ENCODE measurements around the gene NOC4L.
"Not testable (repeated sequence)": the region's sequence is repeated elsewhere in the genome, so short reads cannot be mapped to it uniquely, and the experiment has no call there.

NOC4L gene

DNA sequence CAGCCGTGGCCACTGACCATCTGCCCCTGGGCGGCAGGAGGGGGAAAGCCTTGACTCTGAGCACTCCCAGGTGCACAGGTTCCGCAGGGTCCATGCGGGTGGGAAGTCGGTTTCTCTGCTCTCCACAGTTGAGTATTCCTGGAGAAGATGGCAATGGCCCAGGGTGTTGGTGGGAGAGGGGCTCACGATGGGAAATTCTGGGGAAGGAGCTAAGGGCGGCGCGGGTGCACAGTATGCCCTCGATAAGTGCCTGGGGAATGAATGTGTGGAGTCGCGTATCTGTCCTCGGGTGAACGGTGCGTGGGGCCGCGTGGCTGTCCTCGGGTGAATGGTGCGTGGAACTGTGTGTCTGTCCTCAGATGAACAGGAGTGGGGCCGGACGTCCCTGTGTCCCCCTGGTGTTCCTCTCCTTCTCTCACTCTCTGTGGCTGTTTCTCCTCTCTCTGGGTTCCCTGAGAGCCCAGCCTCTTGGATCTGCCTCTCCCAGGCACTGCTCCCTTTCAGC lies 38.0 kb downstream of the NOC4L start:
- DNase-seq (ENCODE audit: low spot score) = no peak

- no peak for DNase-seq (ENCODE audit: low spot score)
Observed at GRCh38 chr12:132182711-132183365, 38.6 kb downstream of the NOC4L start.

GRCh38 chr12:132185705-132186104 lies 41.4 kb downstream of the NOC4L start:
- DNase-seq (ENCODE audit: low spot score) = no peak

- DNase-seq (ENCODE audit: low spot score) = no peak
Observed at GRCh38 chr12:132186208-132186856, 42.1 kb downstream of the NOC4L start.

DNA sequence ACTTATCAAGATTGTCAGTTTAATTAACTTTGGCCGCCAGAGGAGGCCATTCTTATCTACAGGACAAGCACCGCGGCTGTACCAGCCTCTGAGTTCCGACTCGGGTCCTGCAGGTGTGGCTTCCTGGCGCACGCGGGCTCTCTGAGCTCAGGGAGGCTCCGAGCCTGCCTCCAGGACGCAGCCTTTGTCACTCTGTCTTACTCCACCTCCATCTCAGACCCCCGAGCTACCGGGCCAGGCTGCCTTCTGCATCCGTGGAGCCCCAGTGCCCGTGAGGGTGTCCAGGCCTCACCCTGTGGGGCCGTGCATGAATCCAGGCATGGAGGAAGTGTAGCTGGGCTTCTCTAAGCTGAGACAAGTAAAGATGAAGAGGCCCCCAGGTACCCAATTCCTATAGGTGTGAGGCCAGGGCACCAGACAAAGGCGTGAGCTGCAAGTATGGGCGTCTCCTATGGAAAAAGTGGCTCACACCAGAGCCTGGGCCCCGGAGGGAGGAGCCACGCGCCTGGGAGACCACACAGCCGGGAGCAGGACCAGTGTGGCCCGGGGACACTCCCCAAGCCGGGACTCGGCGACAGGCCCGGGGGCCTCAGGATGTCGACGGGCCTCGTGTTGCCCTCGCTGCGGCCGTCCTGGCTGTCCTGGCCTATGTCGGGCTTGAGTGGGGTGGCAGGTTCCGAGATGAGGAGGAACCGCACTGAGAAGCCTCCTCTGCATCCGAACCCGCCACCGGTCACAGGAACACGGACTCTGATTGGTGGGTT lies 42.8 kb downstream of the NOC4L start:
- no peak for DNase-seq (ENCODE audit: low spot score)

GRCh38 chr12:132187646-132188450 lies 43.6 kb downstream of the NOC4L start:
- DNase-seq (ENCODE audit: low spot score) = no peak

- DNase-seq (ENCODE audit: low spot score) = no peak
Observed at GRCh38 chr12:132188451-132188901, 44.2 kb downstream of the NOC4L start.

GRCh38 chr12:132188916-132189325 lies 44.7 kb downstream of the NOC4L start:
- DNase-seq (ENCODE audit: low spot score) = no peak

GRCh38 chr12:132189378-132190011 lies 45.2 kb downstream of the NOC4L start:
- peak; percentile 69 for DNase-seq (ENCODE audit: low spot score)

GRCh38 chr12:132190012-132190755 lies 45.9 kb downstream of the NOC4L start:
- no peak for DNase-seq (ENCODE audit: low spot score)

DNA sequence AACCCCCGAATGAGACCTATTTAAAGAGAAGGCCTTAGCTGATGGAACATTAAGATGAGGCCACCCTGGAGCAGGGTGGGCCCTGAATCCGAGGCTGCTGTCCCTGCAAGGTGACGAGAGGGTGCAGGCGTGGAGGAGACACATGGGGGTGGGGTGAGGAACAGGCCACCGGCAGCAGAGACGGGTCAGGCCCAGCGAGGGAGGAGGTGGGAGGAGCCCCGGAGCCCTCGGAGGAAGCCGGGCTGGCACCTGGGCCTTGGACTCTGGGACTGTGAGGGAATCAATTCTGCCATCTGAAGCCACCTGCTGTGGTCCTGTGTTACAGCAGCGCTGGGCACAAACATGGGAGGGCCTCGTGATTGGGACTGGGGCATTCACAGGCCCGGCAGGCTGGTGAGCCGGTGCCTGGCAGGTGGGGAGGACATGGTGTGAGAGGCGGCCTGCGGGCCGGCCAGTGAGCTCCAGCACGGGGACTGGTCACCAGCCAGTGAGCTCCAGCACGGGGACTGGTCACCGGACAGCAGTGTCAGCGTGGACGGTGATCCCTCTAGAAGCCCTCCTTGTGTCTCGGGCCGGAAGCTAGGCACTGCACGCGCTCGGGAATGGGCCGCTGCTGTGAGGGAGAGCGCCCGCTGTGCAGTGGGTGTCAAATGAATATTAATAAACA lies 46.7 kb downstream of the NOC4L start:
- DNase-seq (ENCODE audit: low spot score) = no peak

GRCh38 chr12:132191715-132192553 lies 47.7 kb downstream of the NOC4L start:
- DNase-seq (ENCODE audit: low spot score) = no peak

- DNase-seq (ENCODE audit: low spot score) = peak; percentile 15
Observed at GRCh38 chr12:132194056-132194455, 49.8 kb downstream of the NOC4L start.

- DNase-seq (ENCODE audit: low spot score) = no peak
Observed at GRCh38 chr12:132194556-132194955, 50.3 kb downstream of the NOC4L start.

DNA sequence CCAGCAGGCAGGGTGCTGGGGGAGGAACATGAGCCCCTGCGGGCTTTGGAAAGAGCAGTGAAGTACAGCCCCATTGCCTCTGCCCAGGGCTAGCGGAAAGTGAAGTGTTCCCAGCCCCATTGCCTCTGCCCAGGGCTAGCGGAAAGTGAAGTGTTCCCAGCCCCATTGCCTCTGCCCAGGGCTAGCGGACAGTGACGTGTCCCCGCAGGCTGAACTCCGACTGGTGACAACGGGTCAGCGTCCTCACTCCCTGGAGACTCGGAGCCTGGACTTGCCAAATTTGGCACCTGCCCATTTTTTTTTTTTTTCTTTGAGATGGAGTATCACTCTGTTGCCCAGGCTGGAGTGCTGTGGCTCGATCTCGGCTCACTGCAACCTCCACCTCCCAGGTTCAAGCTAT lies 51.0 kb downstream of the NOC4L start:
- not testable (repeated sequence) for DNase-seq (ENCODE audit: low spot score)

GRCh38 chr12:132196038-132196872 lies 52.0 kb downstream of the NOC4L start:
- no peak for DNase-seq (ENCODE audit: low spot score)

DNA sequence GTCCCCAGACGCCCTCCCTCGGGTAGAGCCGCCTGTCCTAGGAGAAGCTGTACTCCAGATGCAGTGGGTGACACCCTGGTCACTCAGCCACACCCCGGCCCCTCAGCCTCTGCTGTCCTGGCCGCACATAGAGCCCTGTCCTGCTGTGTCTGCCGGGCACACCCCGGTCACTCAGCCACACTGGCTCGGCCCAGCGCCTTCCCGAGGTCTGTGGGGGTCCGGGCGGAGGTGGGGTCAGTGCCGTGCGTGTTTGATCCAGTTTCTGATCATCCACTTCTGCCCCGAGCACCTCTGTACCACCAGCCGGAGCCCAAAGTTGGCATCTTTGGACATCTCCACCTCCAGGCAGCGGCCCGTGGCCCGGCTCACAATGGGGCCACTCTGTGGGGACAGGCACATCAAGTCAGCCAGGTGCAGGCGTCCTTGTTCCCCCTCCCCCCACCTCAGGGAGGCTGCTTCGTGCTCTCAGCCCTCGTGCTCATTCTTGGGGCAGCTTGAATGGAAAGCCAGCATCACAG lies 52.7 kb downstream of the NOC4L start:
- DNase-seq (ENCODE audit: low spot score) = no peak

Measured in COLO829 (cell line).